Activated CD8-positive, alpha-beta memory T cell treated with anti-CD3 and anti-CD28 coated beads, Interleukin-2, amount 10 ng/mL, durations not matched to agents 7 days and 5 days (primary cell): Measurements from ENCODE around the gene PTPRE. TPM values are rescaled to one million over a fixed set of nuclear protein-coding genes. Genes with fewer than 3 reads are reported as not detected.
A peak's percentile ranks its signal among the peaks of the same experiment; 100 is the strongest.

Source experiments
- ATAC-seq: fragments of 150-1000 bp; cut with Tn5 transposase; one replicate; pipeline ENCODE4 v1.10.0; 2021; ENCODE audit warnings: moderate library complexity
- CTCF ChIA-PET: fragments of 350-600 bp; sonication (Branson Sonifier 250); formaldehyde crosslinking; loops from one replicate; lab custom pipeline; 2021; ENCODE audit warnings: antibody characterized with exemption; lab: Charles Lee
- DNase-seq: peaks from one replicate; pipeline ENCODE4 v3.0.0-alpha.2; 2020
- H3K27ac Mint-ChIP-seq: one replicate; pipeline ENCODE4 v1.8.0; 2021; ENCODE audit warnings: mild to moderate bottlenecking, mixed read lengths
- H3K27me3 Mint-ChIP-seq: one replicate; pipeline ENCODE4 v1.8.0; 2021; ENCODE audit warnings: mixed read lengths
- H3K36me3 Mint-ChIP-seq: one replicate; pipeline ENCODE4 v1.8.0; 2021; ENCODE audit warnings: mild to moderate bottlenecking, mixed read lengths
- H3K4me1 Mint-ChIP-seq: one replicate; pipeline ENCODE4 v1.8.0; 2021; ENCODE audit warnings: mixed read lengths
- H3K4me3 Mint-ChIP-seq: one replicate; pipeline ENCODE4 v1.8.0; 2021; ENCODE audit warnings: mild to moderate bottlenecking, moderate library complexity, mixed read lengths
- H3K9me3 Mint-ChIP-seq: one replicate; pipeline ENCODE4 v1.8.0; 2022; ENCODE audit warnings: low read depth, mixed read lengths
- total RNA-seq, 2 experiments: library from RNA; stranded (reverse); gene quantifications; one replicate each; pipeline ENCODE4 v1.2.3, GENCODE V29; 2021

The PTPRE gene
- total RNA-seq, 2 experiments from 2014 or later: 16.5 to 27.1 TPM

DNA sequence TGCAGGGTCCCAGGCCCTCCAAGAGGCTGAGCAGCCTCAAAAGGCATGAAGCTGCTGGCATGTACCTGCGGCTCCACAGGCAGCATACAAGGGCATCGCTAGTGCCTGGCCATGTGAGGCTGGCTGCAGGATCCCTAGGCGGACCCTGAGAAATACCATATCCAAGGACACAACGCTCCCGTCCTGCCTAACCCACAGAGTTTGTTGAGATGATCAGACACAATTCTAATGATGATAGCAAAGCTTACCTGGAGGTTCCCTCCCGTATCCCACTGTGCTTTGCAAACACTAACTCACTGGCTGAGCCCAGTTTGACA lies 31.5 kb upstream of the PTPRE start:
- Mint-ChIP-seq H3K9me3 (no peaks in the 10 kb centered on the region), H3K27me3 (peaks cover 32% of the 10 kb centered on the region), H3K27ac (no peak overlapping the region), H3K4me1 (peaks cover 20% of the 10 kb centered on the region), H3K36me3 (no peaks in the 10 kb centered on the region), H3K4me3 (no peak overlapping the region)
- ATAC-seq: no peak
- CTCF ChIA-PET: interaction anchor here (1.4 kb wide), 1 partner anchor 136 kb away, joined by 3 read pairs; no protein-coding TSS in a partner anchor
- DNase-seq: peak; percentile 11

GRCh38 chr10:127875916-127876315 lies 31.0 kb upstream of the PTPRE start:
- DNase-seq (peak; percentile 9), ATAC-seq (no peak)
- Mint-ChIP-seq H3K9me3 (no peaks in the 10 kb centered on the region), H3K4me1 (peaks cover 25% of the 10 kb centered on the region), H3K36me3 (no peaks in the 10 kb centered on the region), H3K4me3 (no peak overlapping the region), H3K27me3 (peaks cover 28% of the 10 kb centered on the region), H3K27ac (no peak overlapping the region)
- CTCF ChIA-PET: interaction anchor here (1.5 kb wide), 1 partner anchor 136 kb away, joined by 4 read pairs; no protein-coding TSS in a partner anchor

GRCh38 chr10:127877116-127877515 lies 29.8 kb upstream of the PTPRE start:
- H3K27ac Mint-ChIP-seq: no peak overlapping the region
- H3K27me3 Mint-ChIP-seq: peaks cover 20% of the 10 kb centered on the region
- H3K9me3 Mint-ChIP-seq: no peaks in the 10 kb centered on the region
- peak; percentile 45 for DNase-seq
- ATAC-seq: peak; percentile 47
- no peaks in the 10 kb centered on the region for H3K36me3 Mint-ChIP-seq
- no peak overlapping the region for H3K4me3 Mint-ChIP-seq
- CTCF ChIA-PET: interaction anchor here (1.5 kb wide), 1 partner anchor 134 kb away, joined by 4 read pairs; no protein-coding TSS in a partner anchor
- H3K4me1 Mint-ChIP-seq: peaks cover 29% of the 10 kb centered on the region

GRCh38 chr10:127877699-127878098 lies 29.2 kb upstream of the PTPRE start:
- H3K36me3 Mint-ChIP-seq: no peaks in the 10 kb centered on the region
- peaks cover 16% of the 10 kb centered on the region for H3K27me3 Mint-ChIP-seq
- DNase-seq: peak; percentile 9
- peaks cover 29% of the 10 kb centered on the region for H3K4me1 Mint-ChIP-seq
- no peak overlapping the region for H3K4me3 Mint-ChIP-seq
- H3K27ac Mint-ChIP-seq: no peak overlapping the region
- CTCF ChIA-PET: no interaction called here
- no peaks in the 10 kb centered on the region for H3K9me3 Mint-ChIP-seq
- ATAC-seq: no peak

GRCh38 chr10:127878475-127879055 lies 28.3 kb upstream of the PTPRE start:
- H3K36me3 Mint-ChIP-seq: no peaks in the 10 kb centered on the region
- H3K27ac Mint-ChIP-seq: no peak overlapping the region
- CTCF ChIA-PET: interaction anchor here (1.0 to 1.3 kb wide), 2 partner anchors 133 to 191 kb away, joined by 3 to 4 read pairs; no protein-coding TSS in a partner anchor
- H3K4me1 Mint-ChIP-seq: peaks cover 29% of the 10 kb centered on the region
- peak; percentile 37 for DNase-seq
- ATAC-seq: no peak
- no peak overlapping the region for H3K4me3 Mint-ChIP-seq
- no peaks in the 10 kb centered on the region for H3K9me3 Mint-ChIP-seq
- H3K27me3 Mint-ChIP-seq: peaks cover 16% of the 10 kb centered on the region

- peaks cover 29% of the 10 kb centered on the region for H3K4me1 Mint-ChIP-seq
- peak overlapping the region; percentile 68 for H3K27ac Mint-ChIP-seq
- DNase-seq (peak; percentile 49), ATAC-seq (no peak)
- H3K4me3 Mint-ChIP-seq: no peak overlapping the region
- H3K27me3 Mint-ChIP-seq: peaks cover 12% of the 10 kb centered on the region
- no peaks in the 10 kb centered on the region for H3K9me3 Mint-ChIP-seq
- no peaks in the 10 kb centered on the region for H3K36me3 Mint-ChIP-seq
- CTCF ChIA-PET: interaction anchor here (0.6 to 1.0 kb wide), 2 partner anchors 25 to 331 kb away, joined by 3 read pairs; no protein-coding TSS in a partner anchor
These were observed 26.3 kb upstream of the PTPRE start for GRCh38 chr10:127880557-127880956.

DNA sequence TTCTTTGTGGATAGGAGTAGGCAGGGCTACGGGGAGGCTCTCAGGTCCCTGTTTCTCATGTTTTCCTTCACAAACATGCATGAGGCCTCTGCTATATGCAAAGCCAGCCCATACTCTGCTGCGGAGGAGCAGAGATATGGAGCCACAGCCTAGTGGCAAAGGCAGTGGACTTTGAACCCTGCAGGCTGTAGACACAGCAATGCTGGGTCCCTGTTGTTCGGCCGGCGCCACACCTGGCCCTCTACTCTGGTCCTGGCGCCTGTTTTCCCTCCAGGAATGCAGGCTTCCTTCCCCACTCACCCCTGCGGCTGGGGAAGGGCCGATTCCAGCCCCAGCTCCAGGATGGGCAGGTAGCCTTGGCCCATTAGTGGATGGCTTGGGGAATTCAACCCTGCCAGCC lies 25.6 kb upstream of the PTPRE start:
- DNase-seq (no peak), ATAC-seq (no peak)
- Mint-ChIP-seq H3K36me3 (no peaks in the 10 kb centered on the region), H3K4me3 (no peak overlapping the region), H3K27ac (no peak overlapping the region), H3K4me1 (peaks cover 29% of the 10 kb centered on the region), H3K9me3 (no peaks in the 10 kb centered on the region), H3K27me3 (peaks cover 8% of the 10 kb centered on the region)
- CTCF ChIA-PET: interaction anchor here (1.0 kb wide), 1 partner anchor 25 kb away, joined by 3 read pairs; no protein-coding TSS in a partner anchor

GRCh38 chr10:127882391-127882790 lies 24.5 kb upstream of the PTPRE start:
- Mint-ChIP-seq H3K27ac (no peak overlapping the region), H3K4me1 (peaks cover 25% of the 10 kb centered on the region), H3K9me3 (no peaks in the 10 kb centered on the region), H3K36me3 (no peaks in the 10 kb centered on the region), H3K4me3 (no peak overlapping the region), H3K27me3 (peaks cover 9% of the 10 kb centered on the region)
- peak; percentile 18 for DNase-seq
- ATAC-seq: no peak
- CTCF ChIA-PET: no interaction called here

DNA sequence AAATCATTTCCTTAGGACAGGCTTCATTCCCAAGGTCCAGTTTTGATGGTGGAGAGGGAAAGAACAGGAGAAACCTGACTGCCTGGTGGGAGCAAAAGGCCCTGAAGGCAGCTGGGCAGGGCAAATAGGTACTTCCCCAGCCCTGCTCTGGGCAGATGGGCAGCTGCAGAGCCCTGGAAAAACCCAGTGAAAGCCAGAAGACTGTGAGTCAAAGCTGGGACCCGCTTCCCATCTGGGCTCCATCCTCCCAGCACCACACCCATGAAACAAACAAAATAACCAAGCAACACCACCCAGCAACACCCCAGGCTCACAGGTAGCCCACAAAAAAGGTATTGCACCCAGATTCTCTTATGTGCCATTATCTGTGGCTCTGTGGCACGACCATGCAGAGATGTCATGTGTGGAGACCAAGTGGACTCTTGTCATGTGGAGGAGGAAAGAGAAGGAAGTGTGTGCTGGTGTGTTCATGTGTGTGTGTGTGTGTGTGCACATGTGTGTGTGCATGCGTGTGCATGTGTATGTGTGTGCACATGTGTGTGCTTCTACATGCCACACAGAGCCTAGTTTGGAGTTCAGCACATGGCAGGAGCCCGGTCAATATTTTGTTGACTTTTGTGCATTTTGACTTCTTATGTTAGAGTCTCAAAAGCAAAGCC lies 24.0 kb upstream of the PTPRE start:
- Mint-ChIP-seq H3K27ac (no peak overlapping the region), H3K27me3 (peaks cover 11% of the 10 kb centered on the region), H3K9me3 (no peaks in the 10 kb centered on the region), H3K4me1 (peaks cover 19% of the 10 kb centered on the region), H3K4me3 (no peak overlapping the region), H3K36me3 (no peaks in the 10 kb centered on the region)
- no peak for ATAC-seq
- peak; percentile 2 for DNase-seq
- CTCF ChIA-PET: interaction anchor here (1.1 kb wide), 1 partner anchor 128 kb away, joined by 4 read pairs; no protein-coding TSS in a partner anchor

DNA sequence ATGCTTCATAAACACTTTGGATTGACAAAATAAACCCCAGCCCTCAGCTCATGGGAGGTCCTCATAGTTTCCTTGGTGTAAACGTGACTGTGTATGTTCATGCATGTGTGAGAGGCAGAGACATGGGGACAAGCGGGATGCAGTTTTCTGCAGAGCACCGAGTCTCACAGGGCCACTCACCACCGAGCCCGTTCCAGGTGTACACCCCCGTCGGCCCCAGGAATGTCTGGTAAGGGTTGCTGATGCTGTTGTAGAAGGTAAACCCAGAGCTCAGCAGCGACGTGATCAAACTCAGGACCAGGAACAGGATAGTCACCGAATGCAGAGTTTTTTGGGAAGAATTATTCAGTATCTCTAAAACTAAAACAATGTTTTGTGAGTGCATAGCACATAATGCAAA lies 23.4 kb upstream of the PTPRE start:
- ATAC-seq (no peak), DNase-seq (peak; percentile 33)
- H3K36me3 Mint-ChIP-seq: no peaks in the 10 kb centered on the region
- H3K4me1 Mint-ChIP-seq: peaks cover 14% of the 10 kb centered on the region
- CTCF ChIA-PET: interaction anchor here (1.1 kb wide), 1 partner anchor 128 kb away, joined by 4 read pairs; no protein-coding TSS in a partner anchor
- peaks cover 16% of the 10 kb centered on the region for H3K27me3 Mint-ChIP-seq
- no peak overlapping the region for H3K4me3 Mint-ChIP-seq
- H3K9me3 Mint-ChIP-seq: no peaks in the 10 kb centered on the region
- no peak overlapping the region for H3K27ac Mint-ChIP-seq

GRCh38 chr10:127884501-127884900 lies 22.4 kb upstream of the PTPRE start:
- no peaks in the 10 kb centered on the region for H3K36me3 Mint-ChIP-seq
- peaks cover 20% of the 10 kb centered on the region for H3K27me3 Mint-ChIP-seq
- H3K4me1 Mint-ChIP-seq: peaks cover 13% of the 10 kb centered on the region
- H3K9me3 Mint-ChIP-seq: no peaks in the 10 kb centered on the region
- H3K4me3 Mint-ChIP-seq: no peak overlapping the region
- DNase-seq (no peak), ATAC-seq (no peak)
- no peak overlapping the region for H3K27ac Mint-ChIP-seq
- CTCF ChIA-PET: no interaction called here

- no peaks in the 10 kb centered on the region for H3K36me3 Mint-ChIP-seq
- peaks cover 1% of the 10 kb centered on the region for H3K4me1 Mint-ChIP-seq
- H3K9me3 Mint-ChIP-seq: no peaks in the 10 kb centered on the region
- no peak overlapping the region for H3K4me3 Mint-ChIP-seq
- DNase-seq (peak; percentile 28), ATAC-seq (no peak)
- H3K27me3 Mint-ChIP-seq: peaks cover 29% of the 10 kb centered on the region
- CTCF ChIA-PET: interaction anchor here (0.9 to 1.2 kb wide), 2 partner anchors 18 to 125 kb away, joined by 3 read pairs; no protein-coding TSS in a partner anchor
- no peak overlapping the region for H3K27ac Mint-ChIP-seq
These were observed 20.4 kb upstream of the PTPRE start for GRCh38 chr10:127886371-127887051.
